Heart left ventricle (tissue), 16 donors: ENCODE data around the gene CRHR1. TPM values are rescaled to one million over a fixed set of nuclear protein-coding genes. Genes with fewer than 3 reads are reported as not detected.

Experiments
- ATAC-seq, 4 donors: fragments of 200-7000 bp; cut with Tn5 transposase; one replicate each; pipeline ENCODE4 v1.9.1; 2020 to 2022; ENCODE audit warnings: moderate library complexity in 4 of 4, mild to moderate bottlenecking in 3 of 4, moderate number of reproducible peaks in 1 of 4
- DNase-seq, 5 donors: peaks; one replicate each; pipeline ENCODE4 v3.0.0-alpha.2; 2020
- H3K27ac ChIP-seq, 12 donors: fragments of 200-600 bp; sonication (generic) in 4 of 12; one replicate each; pipeline versions ENCODE4 v1.5.0 to v1.8.0; 2016 to 2022; ENCODE audit warnings: mild to moderate bottlenecking in 2 of 12
- H3K27me3 ChIP-seq, 9 donors: fragments of 200-600 bp; sonication (generic) in 2 of 9; one replicate each; pipeline versions ENCODE4 v1.5.1 to v1.8.0; 2016 to 2022; ENCODE audit warnings: mild to moderate bottlenecking in 3 of 9
- H3K36me3 ChIP-seq, 9 donors: fragments of 200-600 bp; sonication (generic) in 2 of 9; one replicate each; pipeline versions ENCODE4 v1.5.0 to v1.8.0; 2018 to 2022; ENCODE audit warnings: mild to moderate bottlenecking in 2 of 9
- H3K4me1 ChIP-seq, 12 donors: fragments of 200-600 bp; sonication (generic) in 4 of 12; one replicate each; pipeline versions ENCODE4 v1.5.0 to v1.8.0; 2016 to 2022; ENCODE audit warnings: mild to moderate bottlenecking in 3 of 12
- H3K4me3 ChIP-seq, 12 donors: fragments of 200-600 bp; sonication (generic) in 4 of 12; one replicate each; pipeline versions ENCODE4 v1.5.0 to v1.8.0; 2017 to 2022; ENCODE audit warnings: mild to moderate bottlenecking in 9 of 12, moderate library complexity in 4 of 12
- H3K9me3 ChIP-seq, 12 donors: fragments of 200-600 bp; sonication (generic) in 4 of 12; one replicate each; pipeline versions ENCODE4 v1.5.0 to v1.8.0; 2016 to 2022; ENCODE audit warnings: mild to moderate bottlenecking in 1 of 12
- POLR2A ChIP-seq, 2 donors: fragments of 450-650 bp; IDR thresholded peaks; one replicate each; pipeline ENCODE4 v1.6.1; 2017; ENCODE audit warnings: antibody characterized with exemption in 2 of 2, mild to moderate bottlenecking in 2 of 2, moderate library complexity in 2 of 2
- WGBS, 4 donors: extraction: QIAGEN DNeasy Blood & Tissue Kit in 2 of 4; methylation state at CpG; one replicate each; pipeline versions ENCODE4 v1.1.5 to v1.1.7; 2013 to 2018; 5-methylcytosine and 5-hydroxymethylcytosine counted together
- intact Hi-C, 10 donors: fragments of 100-400 bp; cut with DNase I; formaldehyde crosslinking; loops; one replicate each; pipeline versions ENCODE4 v1.11.1 to v1.14.2; 2022
- polyA plus RNA-seq, 2 donors: library from polyadenylated mRNA; stranded (reverse); fragments of 200-250 nt; gene quantifications; one replicate each; pipeline ENCODE4 v1.2.3, GENCODE V29; 2013
- total RNA-seq, 9 donors: library from RNA; depleted of rRNA in 2 of 9; stranded (reverse); fragments of >200 nt in 2 of 9; fragmentation: NEBNext Ultra II Directional in 3 of 9; extraction: Animal tissue kit (Norgen Biotek cat#: 25700) in 3 of 9; gene quantifications; one replicate each; pipeline versions ENCODE4 v1.1.0 to v1.2.4, GENCODE V29; 2016 to 2023
- TF ChIP-seq, protein P1 (sequence below), 12 donors: fragments of 200-600 bp; sonication (generic) in 4 of 12; IDR thresholded peaks; one replicate each; pipeline versions ENCODE4 v1.5.0 to v1.8.0; 2018 to 2022; ENCODE audit warnings: antibody characterized with exemption in 12 of 12, mild to moderate bottlenecking in 5 of 12
- donor health status: ischemic (EF 13 %, LVEDD 7.1; RV severe dilation, severe dysfunction).
- donor health status: healthy with polysubstance abuse.
- donor health status: DM: no; HTN: yes; CAD: no.
- donor health status: DM: no; HTN: no; CAD: no.
- donor health status: ischemic (EF 25% LVEDD 6.9; RV normal size, moderate dysfunction).
- donor health status: ischemic (EF 25% LVEDD 5.7; RV mildly dilated, moderate dysfunction).
- donor health status: healthy.
- donor health status: DM: yes; HTN: yes; CAD: no.
- donor health status: ischemic (EF 35%, LVEDD 5.7; RV mildly dilated, moderate dysfunction).
- donor health status: nonischemic (EF 11% LVEDD 7.7; RV severe dilation, severe dysfunction).
- donor health status: DM: yes; HTN: yes; CAD: no.
- donor health status: PGD.
- donor health status: ischemic (EF 29% LVEDD 5.4; RV normal size, mild dysfunction).
- donor health status: nonischemic (EF 23%, LVEDD 6.1; RV moderate dilation, normal function).

The CRHR1 gene
- total and polyA plus RNA-seq, 11 donors: 0.52 TPM; not detected in 10

- TF ChIP-seq, protein P1, sequence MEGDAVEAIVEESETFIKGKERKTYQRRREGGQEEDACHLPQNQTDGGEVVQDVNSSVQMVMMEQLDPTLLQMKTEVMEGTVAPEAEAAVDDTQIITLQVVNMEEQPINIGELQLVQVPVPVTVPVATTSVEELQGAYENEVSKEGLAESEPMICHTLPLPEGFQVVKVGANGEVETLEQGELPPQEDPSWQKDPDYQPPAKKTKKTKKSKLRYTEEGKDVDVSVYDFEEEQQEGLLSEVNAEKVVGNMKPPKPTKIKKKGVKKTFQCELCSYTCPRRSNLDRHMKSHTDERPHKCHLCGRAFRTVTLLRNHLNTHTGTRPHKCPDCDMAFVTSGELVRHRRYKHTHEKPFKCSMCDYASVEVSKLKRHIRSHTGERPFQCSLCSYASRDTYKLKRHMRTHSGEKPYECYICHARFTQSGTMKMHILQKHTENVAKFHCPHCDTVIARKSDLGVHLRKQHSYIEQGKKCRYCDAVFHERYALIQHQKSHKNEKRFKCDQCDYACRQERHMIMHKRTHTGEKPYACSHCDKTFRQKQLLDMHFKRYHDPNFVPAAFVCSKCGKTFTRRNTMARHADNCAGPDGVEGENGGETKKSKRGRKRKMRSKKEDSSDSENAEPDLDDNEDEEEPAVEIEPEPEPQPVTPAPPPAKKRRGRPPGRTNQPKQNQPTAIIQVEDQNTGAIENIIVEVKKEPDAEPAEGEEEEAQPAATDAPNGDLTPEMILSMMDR (IDR thresholded peaks at IDR 0.05): no peak
- TF ChIP-seq POLR2A (IDR thresholded peaks at IDR 0.05): no peak
- Histone ChIP-seq H3K4me1 (peaks cover 0 to 6% (median 0%) of the 10 kb centered on the region in 12 donors), H3K27me3 (peaks cover 0 to 28% (median 2%) of the 10 kb centered on the region in 9 donors), H3K4me3 (no peak overlapping the region), H3K27ac (no peak overlapping the region), H3K36me3 (no peaks in the 10 kb centered on the region), H3K9me3 (no peaks in the 10 kb centered on the region)
- intact Hi-C loops: no loop called here
- 52 to 61% (median 54%) methylated on average over 11 of the region's 11 CpGs for WGBS, 4 donors
- DNase-seq (no peak), ATAC-seq (no peak)
These were observed 38.3 kb upstream of the CRHR1 start for GRCh38 chr17:45745601-45746494.

- TF ChIP-seq, protein P1 (IDR thresholded peaks at IDR 0.05): no peak
- intact Hi-C loops: no loop called here
- H3K36me3 ChIP-seq: no peaks in the 10 kb centered on the region
- DNase-seq (no peak), ATAC-seq (no peak)
- H3K9me3 ChIP-seq: no peaks in the 10 kb centered on the region
- WGBS, 4 donors: 30 to 44% (median 37%) methylated on average over 6 of the region's 6 CpGs
- H3K27ac ChIP-seq: no peak overlapping the region
- peaks cover 0 to 6% (median 0%) of the 10 kb centered on the region in 12 donors for H3K4me1 ChIP-seq
- H3K27me3 ChIP-seq: peaks cover 0 to 32% (median 0%) of the 10 kb centered on the region in 9 donors
- H3K4me3 ChIP-seq: no peak overlapping the region
These were observed 36.2 kb upstream of the CRHR1 start for GRCh38 chr17:45747911-45748310.

GRCh38 chr17:45748731-45749310, 35.3 kb upstream of the CRHR1 start:
- Histone ChIP-seq H3K27me3 (peaks cover 0 to 32% (median 2%) of the 10 kb centered on the region in 9 donors), H3K4me3 (no peak overlapping the region), H3K9me3 (no peaks in the 10 kb centered on the region), H3K4me1 (peaks cover 0 to 3% (median 0%) of the 10 kb centered on the region in 12 donors), H3K27ac (no peak overlapping the region), H3K36me3 (no peaks in the 10 kb centered on the region)
- no peak for ATAC-seq
- 53 to 68% (median 58%) methylated on average over 8 to 11 of the region's 11 CpGs for WGBS, 4 donors
- intact Hi-C loops: no loop called here
- DNase-seq: no peak
- TF ChIP-seq, protein P1 (IDR thresholded peaks at IDR 0.05): no peak
- TF ChIP-seq POLR2A (IDR thresholded peaks at IDR 0.05): no peak

GRCh38 chr17:45749831-45750335, 34.2 kb upstream of the CRHR1 start:
- ATAC-seq: no peak
- peaks cover 0 to 34% (median 2%) of the 10 kb centered on the region in 9 donors for H3K27me3 ChIP-seq
- no peak overlapping the region for H3K4me3 ChIP-seq
- intact Hi-C loops: loop anchor here in 1 of 10 donors (10.0 kb wide), 1 partner anchor 55 kb away; no protein-coding TSS in a partner anchor
- no peaks in the 10 kb centered on the region for H3K36me3 ChIP-seq
- no peak for DNase-seq
- no peaks in the 10 kb centered on the region for H3K4me1 ChIP-seq
- H3K27ac ChIP-seq: no peak overlapping the region
- TF ChIP-seq POLR2A (IDR thresholded peaks at IDR 0.05): no peak
- TF ChIP-seq, protein P1 (IDR thresholded peaks at IDR 0.05): no peak
- WGBS, 4 donors: 80 to 99% (median 92%) methylated on average over 4 of the region's 4 CpGs
- H3K9me3 ChIP-seq: no peaks in the 10 kb centered on the region
